T-helper 9 cell (primary cell): ENCODE measurements around the gene TMEM150A.
"Not testable (repeated sequence)": the region's sequence is repeated elsewhere in the genome, so short reads cannot be mapped to it uniquely, and the experiment has no call there.

Experiments used
- DNase-seq: peaks from one replicate; pipeline ENCODE4 v3.0.0-alpha.2; 2020

TMEM150A gene

DNA sequence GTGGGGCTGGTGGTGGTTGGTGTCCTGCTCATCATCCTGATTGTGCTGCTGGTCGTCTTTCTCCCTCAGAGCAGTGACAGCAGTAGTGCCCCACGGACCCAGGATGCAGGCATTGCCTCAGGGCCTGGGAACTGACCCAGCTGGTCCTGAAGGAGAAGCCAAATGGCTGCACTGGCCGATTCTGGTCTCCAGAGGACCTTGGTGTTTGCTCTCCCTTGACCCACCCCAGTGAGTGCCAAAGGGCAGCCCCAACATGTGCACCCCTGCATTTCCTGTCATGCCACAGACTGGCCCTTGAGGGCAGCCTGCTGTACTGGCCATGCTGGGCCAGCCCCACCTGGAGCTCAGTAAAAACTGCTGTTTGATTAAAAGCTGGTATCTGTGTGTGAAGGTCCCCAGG, 9.5 kb downstream of the TMEM150A start:
- DNase-seq = no peak

DNA sequence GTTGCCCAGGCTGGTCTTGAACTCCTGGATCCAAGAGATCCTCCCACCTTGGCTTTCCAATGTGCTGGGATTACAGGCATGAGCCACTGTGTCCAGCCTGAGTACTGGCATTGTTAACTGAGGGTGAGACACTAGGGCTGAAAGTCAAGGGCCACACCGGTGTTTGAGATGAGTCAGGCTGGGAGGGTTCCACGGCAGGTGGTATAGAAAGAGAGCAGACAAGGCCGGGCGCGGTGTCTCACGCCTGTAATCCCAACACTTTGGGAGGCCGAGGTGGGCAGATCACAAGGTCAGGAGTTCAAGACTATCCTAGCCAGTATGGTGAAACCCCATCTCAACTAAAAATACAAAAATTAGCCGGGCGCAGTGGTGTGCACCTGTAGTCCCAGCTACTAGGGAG, 10.2 kb downstream of the TMEM150A start:
- DNase-seq = not testable (repeated sequence)

DNA sequence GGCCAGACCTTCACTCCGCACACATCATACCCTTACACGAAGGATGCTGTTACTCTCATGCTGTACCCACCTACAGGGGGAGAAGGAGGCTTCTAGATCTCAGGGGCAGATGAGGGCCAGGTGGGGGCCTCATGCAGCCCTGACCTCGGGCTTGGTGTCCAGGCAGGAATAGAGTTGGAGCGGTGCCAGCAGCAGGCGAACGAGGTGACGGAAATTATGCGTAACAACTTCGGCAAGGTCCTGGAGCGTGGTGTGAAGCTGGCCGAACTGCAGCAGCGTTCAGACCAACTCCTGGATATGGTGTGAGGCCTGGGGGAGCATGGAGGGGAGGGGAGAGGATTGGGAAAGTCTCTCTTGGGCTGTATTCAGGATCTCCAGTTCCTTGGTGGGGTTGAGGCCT, 10.9 kb downstream of the TMEM150A start:
- no peak for DNase-seq

DNA sequence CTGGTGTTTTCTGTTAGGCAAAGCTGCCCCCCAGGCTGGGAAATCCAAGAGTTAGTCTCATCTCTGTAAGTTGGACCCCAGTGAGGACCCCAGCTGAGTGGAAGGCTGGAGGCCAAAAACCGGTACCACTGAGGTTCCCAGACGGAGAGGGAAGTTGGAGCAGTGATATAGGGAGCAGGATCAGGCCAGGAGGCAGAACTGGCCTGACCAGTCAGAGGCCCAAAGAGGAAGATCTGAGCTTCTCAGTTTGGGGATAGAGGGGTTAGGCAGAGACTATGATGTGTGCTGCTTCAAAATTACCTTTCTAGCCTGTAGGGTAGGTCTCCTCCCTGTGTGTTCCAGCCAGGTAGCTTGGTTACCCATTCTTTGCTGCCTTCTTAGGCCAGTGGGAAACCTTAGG, 11.5 kb downstream of the TMEM150A start:
- no peak for DNase-seq

DNA sequence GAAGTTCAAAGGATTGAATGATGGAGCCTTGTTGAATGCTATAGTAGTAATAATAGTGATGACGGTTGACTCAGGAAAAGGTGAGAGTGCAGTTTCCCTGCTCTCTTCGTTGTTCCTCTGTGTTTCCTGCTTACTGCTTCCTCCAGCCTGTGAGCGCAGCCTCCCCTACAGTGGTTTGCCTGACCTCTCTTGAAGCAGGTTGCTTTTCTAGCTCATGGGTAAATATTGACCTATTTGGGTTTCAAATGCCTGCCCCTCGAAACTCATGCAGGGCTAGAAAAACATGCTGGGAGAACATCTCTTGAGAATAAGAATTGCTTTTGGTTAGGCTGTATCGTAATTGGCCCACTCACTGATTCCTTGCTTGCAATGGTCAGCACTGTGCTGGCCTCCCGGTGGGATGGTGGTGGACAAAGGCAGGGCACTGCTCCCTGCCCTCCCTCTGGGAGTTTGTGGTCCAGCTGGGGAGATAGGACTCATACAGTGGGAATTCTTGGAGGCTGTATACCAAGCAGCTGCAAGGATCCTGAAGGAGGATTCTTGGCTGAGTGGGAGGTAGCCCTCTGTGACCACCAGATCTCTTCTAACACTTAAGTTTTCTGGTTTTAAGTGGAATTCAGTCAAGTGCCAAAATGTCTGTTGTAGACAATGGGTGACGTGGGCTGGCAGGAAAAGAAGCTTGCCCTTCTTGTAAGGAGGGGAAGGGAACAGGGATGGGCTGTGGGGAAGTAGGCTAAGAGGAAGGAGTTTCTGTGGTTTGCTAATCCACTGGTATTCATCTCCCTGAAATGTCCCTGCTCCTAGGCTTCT, 12.3 kb downstream of the TMEM150A start:
- DNase-seq = no peak

DNA sequence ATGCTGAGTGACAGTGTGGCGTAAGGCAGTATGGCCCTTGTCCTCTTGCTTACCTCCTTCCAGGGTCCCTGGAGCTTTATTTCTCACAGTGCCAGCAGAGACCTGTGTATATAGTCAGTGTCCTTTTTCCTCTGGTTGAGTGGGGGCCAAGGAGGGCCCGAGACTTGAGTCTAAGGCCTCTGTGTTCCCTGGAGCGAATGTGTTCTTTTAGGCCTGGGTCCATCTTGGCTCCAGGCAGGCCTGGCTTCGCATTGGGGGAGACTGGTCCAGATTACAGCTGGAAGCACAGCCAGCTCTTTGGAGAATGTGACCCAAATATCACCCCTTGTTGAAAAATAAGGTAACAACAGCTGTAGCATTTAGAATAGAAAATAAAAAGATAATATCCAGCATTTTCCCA, 13.3 kb downstream of the TMEM150A start:
- no peak for DNase-seq

DNA sequence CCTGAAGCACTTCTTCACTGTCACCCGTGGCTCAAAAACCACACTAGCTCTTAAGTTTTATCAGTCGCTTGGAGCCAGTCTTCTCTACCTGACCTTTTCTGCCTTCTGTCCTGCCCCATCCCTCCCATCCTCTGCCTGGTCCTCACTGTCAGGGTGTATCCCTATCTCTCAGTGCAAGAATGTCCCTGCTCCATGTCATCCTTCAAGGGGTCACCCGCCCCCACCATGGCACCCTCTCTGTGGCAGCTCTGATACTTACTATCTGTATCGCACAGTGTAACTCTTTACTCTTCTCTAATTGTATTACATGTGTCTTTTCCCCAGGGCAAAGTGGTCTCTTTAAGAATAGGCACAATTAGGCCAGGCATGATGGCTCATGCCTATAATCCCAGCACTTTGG, 13.9 kb downstream of the TMEM150A start:
- DNase-seq = no peak

DNA sequence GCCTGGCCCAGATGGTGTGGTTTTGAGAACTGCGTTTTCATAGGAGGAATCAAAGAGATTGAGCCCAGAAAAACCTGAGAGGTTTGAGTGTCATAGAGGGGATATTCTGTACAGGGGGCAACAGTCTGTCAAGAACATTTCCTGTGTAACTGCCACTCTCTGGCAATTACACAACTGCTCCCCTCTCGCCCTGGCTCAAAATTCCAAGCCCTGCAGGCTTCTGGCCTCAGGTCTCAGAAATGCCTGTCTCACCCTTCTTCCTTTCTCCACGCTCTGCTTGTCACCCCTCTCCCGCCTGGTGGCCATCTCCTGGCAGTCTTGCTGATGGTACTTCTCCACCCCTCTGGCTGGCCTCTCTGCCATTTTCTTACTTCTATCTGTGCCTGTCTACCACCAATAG, 14.3 kb downstream of the TMEM150A start:
- no peak for DNase-seq

DNA sequence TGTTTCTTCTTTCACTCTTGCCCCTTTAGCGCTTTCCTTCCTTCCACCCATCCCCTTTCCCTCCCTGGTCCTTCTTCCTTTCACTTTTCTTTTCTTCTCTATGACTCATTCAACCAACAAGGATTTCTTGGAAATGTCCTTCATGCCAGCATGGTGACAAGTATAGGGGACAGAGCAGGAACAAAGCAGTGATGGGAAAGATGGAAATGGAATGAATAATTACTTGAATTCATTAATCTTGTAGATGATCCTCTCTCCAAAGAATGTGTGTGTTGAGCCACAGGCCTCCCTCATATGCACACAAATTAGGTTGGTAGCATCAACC, 16.8 kb downstream of the TMEM150A start:
- DNase-seq = no peak

DNA sequence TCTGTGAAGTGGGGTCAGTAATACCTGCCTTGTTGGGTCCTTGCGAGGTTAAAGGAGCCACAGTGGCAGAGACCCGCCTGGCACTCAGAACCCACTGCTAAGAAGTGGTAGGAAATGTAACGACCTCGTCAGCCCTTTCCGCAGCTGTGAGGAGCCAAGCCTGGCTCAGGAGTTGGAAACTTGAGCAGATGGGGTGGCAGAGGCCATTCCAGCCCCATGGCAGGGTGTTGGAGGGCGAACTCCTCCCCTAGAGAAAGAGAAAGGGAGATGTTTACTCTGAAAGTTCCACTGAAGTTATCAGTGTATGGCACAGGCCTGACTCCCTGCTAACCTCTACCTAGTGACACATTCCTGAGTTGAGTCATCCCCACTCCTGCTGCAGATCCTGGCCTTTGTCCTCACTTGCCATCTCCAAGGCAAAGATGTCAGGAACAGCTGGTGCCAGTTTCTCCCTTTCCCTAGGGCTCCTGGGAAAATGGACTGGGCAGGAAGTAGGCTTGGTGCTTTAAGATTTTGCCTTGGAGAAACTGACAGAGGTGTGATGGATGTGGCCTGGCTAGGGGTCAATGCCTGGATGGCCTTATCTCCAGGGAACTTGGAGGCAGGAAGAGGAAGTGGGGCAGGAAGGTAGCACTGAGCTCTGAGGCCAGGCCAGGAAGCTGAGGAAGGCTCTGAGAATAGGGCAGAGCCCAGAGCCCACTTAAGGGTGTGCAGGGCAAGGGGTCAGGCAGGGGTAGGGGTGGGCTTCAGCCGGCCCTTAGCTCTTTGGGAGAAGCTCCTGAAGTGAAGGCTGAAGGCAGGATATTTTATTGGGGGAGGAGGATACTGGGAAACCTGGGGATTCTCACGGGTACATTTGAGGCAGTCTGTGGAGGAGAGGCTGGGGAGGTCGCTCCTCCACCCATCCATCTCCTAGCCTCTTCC, 17.4 kb downstream of the TMEM150A start:
- DNase-seq = no peak

DNA sequence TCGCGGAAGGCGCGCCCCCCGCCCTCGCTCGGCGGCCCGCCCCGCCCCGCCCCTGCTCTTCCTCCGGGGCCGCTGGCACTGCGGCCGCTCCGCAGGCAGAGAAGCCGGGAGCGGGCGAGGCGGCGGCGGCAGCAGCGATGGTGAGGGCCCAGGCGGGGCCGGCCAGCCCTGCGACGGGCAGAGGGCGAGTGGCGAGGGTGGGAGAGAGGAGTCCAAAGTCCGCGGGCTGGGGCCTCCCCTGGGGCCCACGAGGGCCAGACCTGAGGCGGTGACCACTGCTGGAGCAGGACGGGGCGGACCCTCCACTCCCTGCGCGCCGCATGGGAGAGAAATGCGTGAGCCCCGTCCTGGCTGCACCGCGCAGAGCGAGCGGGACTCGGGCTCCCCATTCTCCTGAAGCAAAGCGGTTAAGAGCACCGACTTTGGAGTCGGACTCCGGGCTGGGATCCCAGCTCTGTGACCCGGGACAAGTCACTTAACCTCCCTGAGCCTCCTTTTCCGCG, 18.1 kb downstream of the TMEM150A start, which contains the start of gene VAMP5:
TSS of gene VAMP5 (plus strand) at position 78 of the 503 bp plus-strand sequence. CDS start at position 138, 60 bp downstream.
- peak; percentile 35 for DNase-seq

DNA sequence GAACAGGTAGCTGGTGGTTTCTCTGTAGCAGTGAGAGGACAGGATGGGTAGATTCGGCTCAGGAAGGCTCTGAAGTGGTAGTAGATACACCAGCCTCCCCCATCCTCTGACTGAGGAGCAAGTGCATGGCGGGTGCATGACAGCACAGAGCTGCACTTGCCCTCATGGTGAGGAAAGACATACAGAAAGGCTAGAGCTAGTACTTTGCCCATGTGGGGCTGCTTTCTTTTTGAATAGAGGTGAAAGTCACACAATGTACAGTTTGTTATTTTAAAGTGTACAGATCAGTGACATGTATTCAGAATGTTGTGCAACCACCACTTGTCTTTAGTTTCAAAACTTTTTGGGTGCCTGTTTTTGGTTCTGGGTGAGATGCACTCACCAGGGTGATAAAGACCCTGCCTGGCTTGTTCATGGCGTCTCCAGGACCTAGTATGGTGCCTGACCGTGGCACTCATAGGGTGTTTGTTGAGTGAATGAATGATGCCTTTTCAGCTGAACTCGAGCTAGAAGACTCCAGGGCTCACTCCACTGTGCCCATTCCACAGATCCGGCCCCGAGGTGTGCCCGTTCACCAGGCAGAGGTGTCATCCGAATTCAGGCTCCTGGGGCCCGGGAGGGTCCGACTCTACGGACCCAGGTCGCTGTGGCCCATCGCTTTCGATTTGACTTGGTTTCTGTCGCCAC, 18.7 kb downstream of the TMEM150A start:
- DNase-seq = no peak

DNA sequence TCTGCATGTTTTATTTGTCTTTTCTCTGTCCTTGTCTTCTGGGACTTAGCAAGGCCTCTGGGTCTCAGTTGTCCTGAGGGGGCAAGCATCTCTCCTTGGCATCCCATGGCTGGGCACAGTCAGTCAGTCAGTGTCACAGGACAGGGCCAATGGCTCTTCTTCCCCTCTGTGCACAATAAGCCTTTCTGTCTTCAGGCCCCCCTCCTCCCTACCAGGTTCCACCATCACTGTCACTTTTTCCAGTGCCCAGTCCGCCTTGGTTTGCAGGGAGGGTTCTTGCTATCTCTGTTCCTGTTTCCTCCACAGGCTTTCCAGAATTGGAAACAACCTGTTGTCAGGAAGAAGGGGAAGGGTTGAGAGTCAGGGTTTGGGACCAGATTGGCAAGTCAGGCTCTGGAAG, 20.0 kb downstream of the TMEM150A start:
- no peak for DNase-seq

DNA sequence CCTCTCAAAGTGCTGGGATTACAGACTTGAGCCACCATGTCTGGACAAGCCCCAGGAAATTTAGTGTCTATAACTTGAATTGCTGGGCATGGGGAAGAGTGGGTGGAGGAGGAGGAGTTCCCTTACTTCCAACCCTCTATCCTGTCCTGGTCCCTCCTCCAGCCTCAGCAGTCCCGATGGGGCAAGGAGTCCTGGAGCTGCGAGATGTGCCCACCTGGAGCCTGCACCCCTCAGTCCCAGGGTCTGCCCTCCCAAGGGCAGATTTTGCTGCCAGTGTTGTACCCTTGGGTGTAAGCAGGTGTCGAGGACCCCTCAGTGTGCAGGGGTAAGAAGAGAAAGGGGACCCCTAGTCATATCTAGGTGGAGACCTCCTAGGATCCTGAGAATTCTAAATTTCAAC, 22.3 kb downstream of the TMEM150A start:
- no peak for DNase-seq

DNA sequence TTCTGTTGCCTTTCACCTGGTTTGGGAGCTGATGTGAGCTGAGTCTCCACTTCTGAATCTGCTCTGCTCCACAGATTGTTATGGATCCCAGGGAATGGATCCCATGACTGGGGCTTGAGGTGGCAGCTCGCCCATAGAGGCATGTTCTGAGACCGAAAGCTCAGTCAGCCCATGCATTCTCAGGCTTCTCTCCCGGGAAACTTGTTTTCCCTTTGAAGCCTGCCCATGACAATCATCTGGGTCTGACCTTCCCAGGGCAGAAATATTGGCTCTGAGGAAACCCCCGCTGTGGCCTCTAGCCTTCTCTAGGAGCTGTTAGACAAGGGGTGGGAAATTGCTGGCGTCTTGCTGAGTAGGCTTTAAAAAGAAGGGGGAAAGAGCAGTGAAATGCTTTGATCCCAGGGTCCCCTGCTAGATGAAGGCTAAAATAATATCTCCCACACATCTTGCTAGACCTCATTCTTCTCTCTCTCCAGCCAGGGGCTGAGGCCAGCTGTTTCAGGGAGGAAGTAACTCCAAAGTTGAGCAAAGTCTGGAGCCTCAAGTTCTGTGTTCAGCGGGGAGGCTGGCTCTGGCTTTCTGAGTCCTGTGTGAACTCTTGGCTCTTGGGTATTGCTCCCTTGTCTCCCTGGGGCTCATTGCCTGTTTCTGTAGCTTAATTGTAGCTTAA, 23.1 kb downstream of the TMEM150A start:
- no peak for DNase-seq

DNA sequence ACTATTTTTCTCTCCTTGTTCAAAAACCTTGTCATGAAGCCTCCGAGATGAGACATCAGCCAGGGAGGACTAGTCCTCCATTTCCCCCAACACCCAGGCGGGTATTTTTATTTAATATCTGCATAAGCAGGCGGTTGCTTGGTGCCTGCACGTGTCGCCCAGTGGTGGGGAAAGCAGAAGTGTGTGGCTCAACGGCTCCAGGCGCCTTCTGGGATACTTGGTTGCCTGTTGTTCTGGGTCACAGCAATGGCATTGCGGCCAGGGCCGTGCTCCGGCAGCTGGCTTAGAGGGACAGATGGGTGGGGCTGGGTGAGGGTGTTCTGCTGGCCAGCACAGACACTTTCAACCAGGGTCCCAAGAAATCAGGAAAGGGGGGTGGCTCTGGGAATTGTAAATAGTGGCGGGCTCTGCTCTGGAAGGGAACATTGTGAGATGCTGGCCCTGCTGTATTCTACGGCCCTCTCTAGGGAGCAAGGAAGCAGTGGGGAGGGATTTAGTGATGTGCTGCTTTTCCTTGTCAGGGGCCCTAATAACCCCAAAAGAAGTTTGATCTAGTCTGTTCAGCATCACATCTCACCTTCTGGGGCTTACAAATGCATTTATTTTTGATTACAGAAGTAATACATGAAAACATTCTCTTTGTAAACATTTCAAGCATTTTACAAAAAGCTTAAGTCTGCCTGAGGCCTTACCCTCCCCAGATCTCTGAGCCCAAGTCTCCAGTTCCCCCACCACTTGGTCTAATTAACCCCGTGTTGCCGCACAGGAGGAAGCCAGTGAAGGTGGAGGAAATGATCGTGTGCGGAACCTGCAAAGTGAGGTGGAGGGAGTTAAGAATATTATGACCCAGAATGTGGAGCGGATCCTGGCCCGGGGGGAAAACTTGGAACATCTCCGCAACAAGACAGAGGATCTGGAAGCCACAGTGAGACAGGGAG, 24.0 kb downstream of the TMEM150A start:
- no peak for DNase-seq

DNA sequence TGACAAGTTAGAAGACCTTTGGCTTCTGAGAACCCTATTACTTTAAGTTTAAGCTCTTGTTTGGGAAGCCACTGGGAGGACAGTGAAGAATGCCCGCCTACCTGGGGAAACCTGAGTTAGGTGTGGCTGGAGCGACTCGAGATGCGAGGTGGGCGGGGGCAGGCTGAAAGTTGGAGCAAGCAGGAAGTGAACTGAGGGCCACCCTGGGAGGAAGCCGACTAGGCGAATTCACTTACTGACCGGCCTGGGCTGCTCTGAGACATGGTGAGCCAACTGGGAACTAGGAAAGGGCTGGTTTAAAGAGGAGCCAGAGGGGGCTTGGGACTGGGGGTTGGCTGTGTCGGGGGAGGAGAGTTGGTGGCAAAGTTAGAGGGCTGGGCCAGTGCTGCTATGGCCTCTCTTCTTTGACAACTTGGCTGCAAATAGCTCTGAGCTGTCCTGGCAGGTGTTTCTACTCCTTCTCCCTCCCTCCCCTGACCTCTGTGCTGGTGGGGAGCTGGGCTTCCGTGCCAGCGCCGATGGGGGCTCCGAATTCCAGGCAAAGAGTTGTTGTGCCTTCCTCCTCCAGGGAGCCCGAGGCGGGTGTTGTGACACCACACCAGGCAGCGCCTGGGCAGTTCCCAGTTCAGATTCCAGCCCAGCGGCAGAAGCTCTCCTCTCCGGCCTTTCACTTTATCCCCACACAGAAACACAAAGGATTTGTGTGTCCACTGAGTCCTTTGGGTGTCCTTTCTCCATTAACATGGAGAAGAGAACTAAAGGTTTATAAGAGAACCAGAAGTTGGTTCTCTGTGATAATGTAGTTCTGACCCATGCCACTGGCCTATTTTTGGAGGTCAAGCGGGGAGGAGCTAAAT, 24.9 kb downstream of the TMEM150A start, which contains the start of gene VAMP8:
TSS of gene VAMP8 (plus strand) at position 201 of the 857 bp plus-strand sequence. CDS start at position 262, 61 bp downstream.
- DNase-seq = peak; percentile 57

DNA sequence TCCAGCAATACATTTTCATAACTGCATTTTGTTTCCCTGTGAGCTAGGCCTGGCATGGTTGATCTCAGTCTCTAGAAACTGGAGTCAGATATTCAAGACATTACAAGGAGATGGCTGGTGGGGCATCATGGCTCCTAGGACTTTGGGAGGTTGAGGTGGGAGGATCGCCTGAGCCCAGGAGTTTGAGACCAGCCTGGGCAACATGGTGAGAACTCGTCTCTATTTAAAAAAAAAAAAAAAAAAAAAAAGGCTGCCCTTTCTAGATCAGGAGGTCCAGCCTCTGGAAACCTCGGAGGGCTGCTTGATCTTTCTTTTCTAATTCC, 25.5 kb downstream of the TMEM150A start:
- no peak for DNase-seq

DNA sequence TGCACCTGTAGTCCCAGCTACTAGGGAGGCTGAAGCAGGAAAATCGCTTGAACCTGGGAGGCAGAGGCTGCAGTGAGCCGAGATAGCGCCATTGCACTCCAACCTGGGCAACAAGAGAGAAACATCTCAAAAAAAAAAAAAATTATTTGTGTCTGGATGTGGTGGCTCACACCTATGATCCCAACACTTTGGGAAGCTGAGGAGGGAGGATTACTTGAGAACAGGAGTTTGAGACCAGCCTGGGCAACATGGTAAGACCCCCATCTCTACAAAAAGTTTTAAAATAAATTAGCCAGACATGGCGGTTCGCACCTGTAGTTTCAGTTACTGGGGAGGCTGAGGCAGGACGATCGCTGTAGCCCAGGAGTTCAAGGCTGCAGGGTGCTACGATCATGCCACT, 26.8 kb downstream of the TMEM150A start:
- DNase-seq = no peak

DNA sequence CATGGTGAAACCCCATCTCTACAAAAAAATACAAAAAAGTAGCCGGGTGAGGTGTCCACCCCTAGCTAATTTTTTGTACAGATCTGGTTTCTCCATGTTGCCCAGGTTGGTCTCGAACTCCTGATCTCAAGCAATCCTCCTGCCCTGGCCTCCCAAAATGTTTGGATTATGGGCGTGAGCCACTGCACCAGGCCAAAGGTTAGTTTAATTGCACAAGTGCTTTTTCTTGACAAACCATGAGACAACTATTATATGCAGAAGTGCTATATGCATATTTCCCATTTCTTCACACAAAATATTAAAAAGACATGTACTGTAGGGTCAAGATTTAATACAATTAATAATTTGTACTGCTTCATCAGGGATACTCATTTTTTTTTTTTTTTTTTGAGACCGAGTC, 36.2 kb downstream of the TMEM150A start:
- DNase-seq = no peak
